Effector memory CD4-positive, alpha-beta T cell (primary cell): ENCODE measurements around the gene IGDCC3.

Experiments used
- DNase-seq, 3 donors: peaks; one replicate each; pipeline ENCODE4 v3.0.0-alpha.2; 2020
- H3K27ac ChIP-seq: 2 replicates; pipeline ENCODE4 v1.7.0; 2013; ENCODE audit warnings: mild to moderate bottlenecking, low read length, moderate library complexity; ENCODE audit not compliant: insufficient read depth, poor library complexity, severe bottlenecking
- H3K27me3 ChIP-seq: replicated peaks from 2 replicates; pipeline ENCODE4 v1.7.0; 2013; ENCODE audit warnings: mild to moderate bottlenecking, low read length; ENCODE audit not compliant: insufficient read depth, control insufficient read depth, poor library complexity, severe bottlenecking
- H3K36me3 ChIP-seq: 2 replicates; pipeline ENCODE4 v1.7.0; 2013; ENCODE audit warnings: mild to moderate bottlenecking, low read length, moderate library complexity; ENCODE audit not compliant: control insufficient read depth, insufficient read depth
- H3K4me1 ChIP-seq: 2 replicates; pipeline ENCODE4 v1.7.0; 2013; ENCODE audit warnings: low read length, mild to moderate bottlenecking; ENCODE audit not compliant: control insufficient read depth, insufficient read depth, poor library complexity, severe bottlenecking
- H3K4me3 ChIP-seq: 2 replicates; pipeline ENCODE4 v1.7.0; 2013; ENCODE audit warnings: low read length, low read depth, mild to moderate bottlenecking; ENCODE audit not compliant: insufficient read depth, poor library complexity, severe bottlenecking
- H3K9me3 ChIP-seq: 2 replicates; pipeline ENCODE4 v1.7.0; 2013; ENCODE audit warnings: mild to moderate bottlenecking, low read length, moderate library complexity; ENCODE audit not compliant: control insufficient read depth

Gene IGDCC3

DNA sequence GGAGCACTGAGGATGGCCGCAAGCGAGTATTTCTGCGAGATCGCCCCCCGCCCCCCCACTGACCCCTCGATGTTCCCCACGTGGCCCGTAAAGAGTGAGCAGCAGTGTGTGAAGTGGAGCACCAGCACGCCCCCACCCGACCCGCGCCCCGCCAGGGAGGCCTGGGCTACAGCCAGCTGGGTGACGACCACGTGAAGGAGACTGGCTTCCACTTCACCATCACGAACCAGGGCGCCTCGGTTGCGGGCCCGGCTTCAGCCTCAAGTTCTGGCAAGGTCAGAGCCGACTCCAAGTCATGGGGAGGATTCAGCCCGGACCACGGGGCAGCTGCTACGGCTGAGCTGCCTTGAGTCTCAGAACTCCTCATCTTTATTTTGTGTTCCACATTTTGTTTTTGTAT is 75.7 kb downstream of the IGDCC3 start:
- Histone ChIP-seq H3K4me1 (peaks cover 8% of the 10 kb centered on the region), H3K36me3 (no peaks in the 10 kb centered on the region), H3K27me3 (no peaks in the 10 kb centered on the region), H3K4me3 (no peak overlapping the region), H3K27ac (no peak overlapping the region), H3K9me3 (no peaks in the 10 kb centered on the region)
- DNase-seq = no peak

DNA sequence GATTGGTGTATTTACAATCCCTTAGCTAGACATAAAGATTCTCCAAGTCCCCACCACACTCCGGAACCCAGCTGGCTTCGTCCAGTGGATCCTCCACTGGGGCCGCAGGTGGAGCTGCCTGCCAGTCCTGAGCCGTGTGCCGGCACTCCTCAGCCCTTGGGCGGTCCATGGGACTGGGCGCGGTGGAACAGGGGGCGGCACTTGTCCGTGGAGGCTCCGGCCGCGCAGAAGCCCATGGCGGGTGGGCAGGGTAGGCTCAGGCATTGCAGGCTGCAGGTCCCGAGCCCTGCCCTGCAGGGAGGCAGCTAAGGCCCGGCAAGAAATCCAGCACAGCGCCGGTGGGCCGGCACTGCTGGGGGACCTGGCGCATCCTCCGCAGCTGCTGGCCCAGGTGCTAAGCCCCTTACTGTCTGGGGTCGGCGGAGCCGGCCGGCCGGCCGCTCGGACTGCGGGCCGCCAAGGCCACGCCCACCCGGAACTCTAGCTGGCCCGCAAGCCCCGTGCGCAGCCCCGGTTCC is 76.8 kb downstream of the IGDCC3 start:
- Histone ChIP-seq H3K4me1 (peaks cover 16% of the 10 kb centered on the region), H3K4me3 (no peak overlapping the region)
- no peak for DNase-seq

DNA sequence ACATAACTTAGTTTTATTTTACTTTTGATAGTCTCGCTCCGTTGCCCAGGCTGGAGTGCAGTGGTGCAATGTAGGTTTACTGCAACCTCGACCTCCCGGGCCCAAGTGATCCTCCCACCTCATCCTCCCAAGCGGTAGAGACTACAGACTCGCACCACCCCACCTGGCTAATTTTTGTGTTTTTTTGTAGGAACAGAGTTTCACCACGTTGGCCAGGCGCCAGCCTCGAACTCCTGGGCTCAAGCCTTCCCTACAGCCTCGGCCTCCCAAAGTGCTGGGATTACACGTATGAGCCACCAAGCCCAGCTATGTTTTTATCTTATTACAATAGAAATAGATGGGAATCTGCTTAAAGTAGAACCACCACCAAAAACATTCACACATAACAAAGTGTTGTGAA is 79.1 kb downstream of the IGDCC3 start:
- Histone ChIP-seq H3K27me3 (no peaks in the 10 kb centered on the region), H3K4me3 (peak overlapping the region; percentile 11), H3K36me3 (no peaks in the 10 kb centered on the region), H3K9me3 (no peaks in the 10 kb centered on the region), H3K27ac (no peak overlapping the region), H3K4me1 (peaks cover 21% of the 10 kb centered on the region)
- DNase-seq = no peak

More for the DNA sequence above, 76.8 kb downstream of the IGDCC3 start:
- Histone ChIP-seq H3K36me3 (no peaks in the 10 kb centered on the region), H3K9me3 (no peaks in the 10 kb centered on the region), H3K27me3 (no peaks in the 10 kb centered on the region), H3K27ac (no peak overlapping the region)

DNA sequence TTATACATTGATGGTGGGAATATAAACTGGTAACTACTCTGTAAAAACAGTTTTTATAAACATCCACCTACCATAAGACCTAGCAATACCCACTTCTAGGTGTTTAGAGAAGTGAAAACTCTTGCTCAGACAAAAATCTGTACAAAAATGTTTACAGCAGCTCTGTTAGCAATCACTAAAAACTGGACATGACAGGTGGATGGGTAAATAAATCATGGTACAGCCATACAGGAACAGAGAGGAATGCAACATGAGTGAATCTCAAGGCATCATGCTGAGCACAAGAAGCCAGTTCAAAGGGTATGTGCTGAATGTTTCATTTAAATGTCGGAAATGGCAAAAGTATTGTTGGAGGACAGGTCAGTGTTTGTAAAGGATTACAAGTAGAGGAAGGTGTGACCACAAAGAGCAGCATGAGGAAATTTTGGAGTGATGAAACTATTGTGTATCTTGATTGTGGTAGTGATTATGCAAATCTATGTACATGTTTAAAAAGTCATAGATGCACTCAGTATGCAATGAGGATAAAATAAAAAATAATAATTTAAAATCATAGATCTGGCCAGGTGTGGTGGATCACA is 84.8 kb downstream of the IGDCC3 start:
- no peak overlapping the region for H3K27ac ChIP-seq
- no peak overlapping the region for H3K4me3 ChIP-seq
- no peaks in the 10 kb centered on the region for H3K36me3 ChIP-seq
- H3K4me1 ChIP-seq = peaks cover 18% of the 10 kb centered on the region
- no peak for DNase-seq
- no peaks in the 10 kb centered on the region for H3K9me3 ChIP-seq
- H3K27me3 ChIP-seq = no peaks in the 10 kb centered on the region

DNA sequence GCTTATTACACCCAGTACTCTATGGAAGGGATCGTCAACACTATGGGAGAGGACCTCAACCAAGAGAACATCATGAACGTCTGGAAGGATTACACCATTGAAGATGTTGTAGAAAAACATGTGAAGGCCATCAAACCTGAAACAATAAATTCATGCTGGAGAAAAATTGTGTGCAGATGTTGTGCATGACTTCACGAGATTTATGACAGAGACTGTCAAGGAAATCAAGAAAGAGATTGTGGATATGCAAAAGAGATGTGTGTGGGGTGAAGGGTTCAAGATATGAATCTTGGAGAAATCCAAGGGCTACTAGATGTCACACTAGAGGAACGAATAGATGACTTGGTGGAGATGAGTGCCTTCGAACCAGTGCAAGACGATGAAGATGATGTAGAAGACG is 87.6 kb downstream of the IGDCC3 start:
- no peak for DNase-seq

DNA sequence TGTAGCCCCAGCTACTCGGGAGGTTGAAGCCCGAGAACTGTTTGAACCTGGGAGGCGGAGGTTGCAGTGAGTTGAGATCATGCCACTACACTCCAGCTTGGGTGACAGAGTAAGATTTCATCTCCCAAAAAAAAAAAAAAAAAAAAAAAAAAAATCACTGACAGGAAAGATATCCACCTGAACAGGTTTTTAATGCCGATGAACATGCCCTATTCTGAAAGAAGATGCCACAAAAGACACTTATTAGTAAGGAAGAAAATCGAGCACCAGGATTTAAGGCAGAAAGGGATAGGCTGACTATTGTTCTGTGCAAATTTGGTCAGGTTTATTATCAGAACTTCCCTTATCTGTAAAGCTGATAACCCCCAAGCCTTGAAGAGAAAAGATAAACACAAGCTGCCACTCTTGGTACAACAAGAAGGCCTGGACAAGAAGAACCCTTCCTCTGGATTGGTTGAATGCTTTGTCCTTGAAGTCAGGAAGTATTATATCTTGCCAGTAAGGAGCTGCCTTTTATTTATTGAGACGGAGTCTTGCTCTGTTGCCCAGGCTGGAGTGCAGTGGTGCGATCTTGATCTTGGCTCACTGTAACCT is 88.4 kb downstream of the IGDCC3 start:
- peaks cover 15% of the 10 kb centered on the region for H3K4me1 ChIP-seq
- no peaks in the 10 kb centered on the region for H3K27me3 ChIP-seq
- no peaks in the 10 kb centered on the region for H3K9me3 ChIP-seq
- DNase-seq = no peak
- H3K4me3 ChIP-seq = no peak overlapping the region
- H3K27ac ChIP-seq = no peak overlapping the region
- no peaks in the 10 kb centered on the region for H3K36me3 ChIP-seq

More for the DNA sequence above, 87.6 kb downstream of the IGDCC3 start:
- H3K9me3 ChIP-seq = no peaks in the 10 kb centered on the region
- peaks cover 14% of the 10 kb centered on the region for H3K4me1 ChIP-seq
- H3K4me3 ChIP-seq = no peak overlapping the region
- H3K36me3 ChIP-seq = no peaks in the 10 kb centered on the region
- no peak overlapping the region for H3K27ac ChIP-seq
- H3K27me3 ChIP-seq = no peaks in the 10 kb centered on the region

DNA sequence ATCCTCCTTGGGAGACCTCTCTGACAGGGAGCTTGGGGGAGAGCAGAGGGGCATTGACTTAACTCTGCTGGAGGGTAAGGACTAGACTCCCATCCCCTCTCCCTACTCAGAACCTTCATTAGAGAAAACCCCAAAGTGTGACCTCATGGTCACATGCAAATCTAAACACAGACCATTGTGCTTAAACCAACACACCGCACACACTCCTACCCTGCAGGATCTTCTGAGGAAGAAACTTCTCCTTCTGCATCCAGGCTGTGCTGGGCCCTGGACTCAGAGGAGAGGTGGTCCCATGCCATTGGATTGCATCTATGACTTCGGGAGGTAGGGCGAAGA is 90.3 kb downstream of the IGDCC3 start:
- peak overlapping the region; percentile 90 for H3K4me3 ChIP-seq
- DNase-seq = no peak
- H3K27ac ChIP-seq = peak overlapping the region; percentile 82
- no peaks in the 10 kb centered on the region for H3K36me3 ChIP-seq
- no peaks in the 10 kb centered on the region for H3K9me3 ChIP-seq
- H3K4me1 ChIP-seq = peaks cover 15% of the 10 kb centered on the region
- no peaks in the 10 kb centered on the region for H3K27me3 ChIP-seq

DNA sequence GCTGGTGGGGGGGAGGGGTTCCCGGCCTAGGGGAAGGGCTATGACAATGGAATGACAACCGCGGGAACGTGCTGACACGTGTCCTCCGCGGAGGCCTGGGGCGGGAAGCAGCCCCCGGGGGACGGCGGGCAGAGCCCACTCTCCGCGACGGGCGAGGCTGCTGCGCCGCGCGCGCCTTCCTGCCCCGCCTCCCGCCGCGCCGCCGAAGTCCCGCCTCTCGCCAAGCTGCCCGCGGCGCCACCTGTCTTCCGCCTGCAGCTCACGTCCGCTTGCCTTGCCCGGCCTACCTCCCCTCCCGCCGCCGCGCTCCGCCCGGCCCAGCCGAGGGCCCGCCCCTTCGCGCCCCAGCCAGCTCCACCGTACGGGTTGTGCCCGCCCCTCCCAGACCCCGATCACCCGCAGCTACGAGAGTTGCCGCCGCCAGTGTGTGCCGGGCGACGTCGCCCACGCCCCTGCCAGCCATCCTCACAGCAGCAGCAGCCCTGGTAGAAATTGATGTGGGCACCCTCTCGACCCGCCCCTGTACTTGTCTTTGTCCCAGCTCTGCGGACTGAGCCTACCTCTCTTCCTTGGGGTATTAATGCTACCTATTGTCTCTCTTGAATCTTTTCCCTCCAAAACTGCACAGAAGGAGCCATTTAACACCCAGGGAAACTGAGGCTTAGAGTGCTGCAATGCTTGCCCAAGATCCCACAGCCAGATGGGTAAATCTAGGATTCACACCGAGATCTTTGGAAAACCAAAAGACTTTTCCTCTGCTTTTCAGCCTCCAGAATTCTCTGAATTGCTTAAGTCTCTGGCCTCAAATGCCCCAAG is 90.9 kb downstream of the IGDCC3 start, which contains the start of gene PARP16:
PARP16 (minus strand) TSS at position 180 of the 816 bp plus-strand sequence. CDS start 457 bp downstream, outside the sequence.
- H3K27me3 ChIP-seq = no peaks in the 10 kb centered on the region
- peak within 1 kb of the TSS; percentile 90 for H3K4me3 ChIP-seq
- peak; percentile 87 to 90 (median 90) for DNase-seq
- H3K36me3 ChIP-seq = no peaks in the 10 kb centered on the region
- H3K9me3 ChIP-seq = no peaks in the 10 kb centered on the region
- peaks cover 15% of the 10 kb centered on the region for H3K4me1 ChIP-seq
- H3K27ac ChIP-seq = peak within 1 kb of the TSS; percentile 82

DNA sequence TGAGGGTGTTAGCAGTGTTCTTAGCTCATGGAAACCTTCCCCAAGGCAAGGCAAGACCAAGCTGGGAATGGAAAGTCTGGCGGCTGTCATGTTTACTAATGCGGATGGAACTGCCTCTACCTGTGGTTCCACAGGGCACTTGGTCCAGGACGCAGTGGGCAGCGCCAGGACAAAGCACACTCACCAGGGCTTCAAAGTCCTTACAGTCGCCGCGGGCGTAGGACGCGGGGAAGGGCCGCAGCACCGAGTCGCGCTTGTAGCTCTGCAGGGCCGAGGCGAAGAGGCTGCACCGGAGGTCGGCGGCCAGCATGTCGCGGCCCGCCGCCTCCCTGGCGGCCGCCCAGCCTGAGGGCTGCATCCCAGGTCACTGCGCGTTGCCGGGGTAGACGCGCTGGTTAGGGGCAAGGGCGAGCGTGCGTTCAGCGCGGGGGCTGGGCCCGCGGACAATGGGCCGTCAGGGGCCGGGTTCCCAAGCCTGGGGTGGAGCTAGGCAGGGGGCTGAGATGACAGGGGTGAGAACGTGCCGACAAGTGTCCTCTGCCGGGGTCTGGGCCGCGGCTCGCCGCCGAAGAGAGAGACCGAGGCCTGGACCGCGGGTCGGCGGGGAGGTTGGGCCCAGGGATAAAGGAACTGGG is 91.6 kb downstream of the IGDCC3 start:
- peak overlapping the region; percentile 82 for H3K27ac ChIP-seq
- peaks cover 15% of the 10 kb centered on the region for H3K4me1 ChIP-seq
- DNase-seq = no peak
- peak overlapping the region; percentile 90 for H3K4me3 ChIP-seq
- H3K9me3 ChIP-seq = no peaks in the 10 kb centered on the region
- H3K27me3 ChIP-seq = no peaks in the 10 kb centered on the region
- no peaks in the 10 kb centered on the region for H3K36me3 ChIP-seq
